PFSK-1 (cell line): Measurements from ENCODE around the gene TMEM129.

Source experiments
- FOXP2 ChIP-seq: optimal IDR thresholded peaks from 2 replicates; pipeline ENCODE3; 2011; ENCODE audit warnings: borderline replicate concordance, control low read depth, inconsistent platforms; ENCODE audit not compliant: insufficient read depth; ENCODE audit errors: extremely low read length, extremely low read depth
- POLR2AphosphoS5 ChIP-seq: IDR thresholded peaks from 2 replicates; pipeline ENCODE4 v1.6.1; 2012; ENCODE audit warnings: low read depth, mild to moderate bottlenecking, control low read depth, low read length, moderate library complexity
- REST ChIP-seq, 2 experiments: IDR thresholded peaks; 2 replicates each; pipeline versions ENCODE4 v1.6.1 to v1.8.0; 2011 to 2012; ENCODE audit warnings: low read depth in 2 of 2, low read length in 2 of 2, control low read depth in 1 of 2, inconsistent platforms in 1 of 2, mild to moderate bottlenecking in 1 of 2, moderate library complexity in 1 of 2; ENCODE audit not compliant: insufficient read depth in 1 of 2
- SIN3A ChIP-seq: IDR thresholded peaks from 2 replicates; pipeline ENCODE4 v1.6.1; 2012; ENCODE audit warnings: mild to moderate bottlenecking, low read length, moderate library complexity, borderline replicate concordance; ENCODE audit not compliant: insufficient read depth
- TAF1 ChIP-seq: IDR thresholded peaks from 2 replicates; pipeline ENCODE4 v1.6.1; 2012; ENCODE audit warnings: low read length, control low read depth, borderline replicate concordance; ENCODE audit not compliant: insufficient read depth

Gene TMEM129

GRCh38 chr4:1751155-1751918 is 30.2 kb upstream of the TMEM129 start:
- TF ChIP-seq FOXP2 = no peak
- no peak for TF ChIP-seq TAF1
- no peak for TF ChIP-seq REST (IDR thresholded peaks at IDR 0.05; ENCODE audit: insufficient read depth in 1 of 2, low read depth in 2 of 2, low read length in 2 of 2)

- TF ChIP-seq SIN3A (no peak), FOXP2 (no peak)
Measured at GRCh38 chr4:1750381-1751154, 29.4 kb upstream of the TMEM129 start.

- TF ChIP-seq FOXP2 (no peak), SIN3A (no peak), POLR2AphosphoS5 (no peak), REST (IDR thresholded peaks at IDR 0.05; ENCODE audit: insufficient read depth in 1 of 2, low read depth in 2 of 2, low read length in 2 of 2) (no peak), TAF1 (no peak)
Measured at GRCh38 chr4:1749826-1750225, 28.7 kb upstream of the TMEM129 start.

- TF ChIP-seq REST (IDR thresholded peaks at IDR 0.05; ENCODE audit: insufficient read depth in 1 of 2, low read depth in 2 of 2, low read length in 2 of 2) (no peak), POLR2AphosphoS5 (no peak), FOXP2 (no peak), TAF1 (no peak), SIN3A (no peak)
Measured at GRCh38 chr4:1749370-1749769, 28.2 kb upstream of the TMEM129 start.

GRCh38 chr4:1748465-1748995 is 27.4 kb upstream of the TMEM129 start:
- TF ChIP-seq SIN3A (no peak), REST (IDR thresholded peaks at IDR 0.05; ENCODE audit: insufficient read depth in 1 of 2, low read depth in 2 of 2, low read length in 2 of 2) (no peak), POLR2AphosphoS5 (no peak), FOXP2 (no peak), TAF1 (no peak)
